ENCODE data around the gene ZDHHC14.

The ZDHHC14 gene

DNA sequence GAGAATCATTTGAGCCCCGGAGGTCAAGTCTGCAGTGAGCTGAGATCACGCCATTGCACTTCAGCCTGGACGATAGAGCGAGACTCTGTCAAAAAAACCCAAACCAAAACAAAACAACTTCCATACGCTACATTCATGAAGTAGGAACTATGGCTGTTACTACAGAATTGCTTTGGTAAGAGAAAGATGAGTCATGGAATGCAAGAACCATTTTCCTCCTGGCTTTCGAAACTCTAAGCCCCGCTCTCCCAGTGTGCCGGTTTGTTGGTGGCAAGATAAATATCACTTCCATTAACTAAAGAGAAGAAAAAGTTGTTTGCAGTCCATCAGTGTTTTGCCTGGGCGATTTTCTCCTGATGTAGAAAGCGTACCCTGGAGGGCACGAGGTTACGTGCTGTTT, 61.3 kb downstream of the ZDHHC14 start:
- no peak for TF ChIP-seq EZH2phosphoT487 (IDR thresholded peaks at IDR 0.05; ENCODE audit: borderline replicate concordance, low read length)
- TF ChIP-seq, protein P1, sequence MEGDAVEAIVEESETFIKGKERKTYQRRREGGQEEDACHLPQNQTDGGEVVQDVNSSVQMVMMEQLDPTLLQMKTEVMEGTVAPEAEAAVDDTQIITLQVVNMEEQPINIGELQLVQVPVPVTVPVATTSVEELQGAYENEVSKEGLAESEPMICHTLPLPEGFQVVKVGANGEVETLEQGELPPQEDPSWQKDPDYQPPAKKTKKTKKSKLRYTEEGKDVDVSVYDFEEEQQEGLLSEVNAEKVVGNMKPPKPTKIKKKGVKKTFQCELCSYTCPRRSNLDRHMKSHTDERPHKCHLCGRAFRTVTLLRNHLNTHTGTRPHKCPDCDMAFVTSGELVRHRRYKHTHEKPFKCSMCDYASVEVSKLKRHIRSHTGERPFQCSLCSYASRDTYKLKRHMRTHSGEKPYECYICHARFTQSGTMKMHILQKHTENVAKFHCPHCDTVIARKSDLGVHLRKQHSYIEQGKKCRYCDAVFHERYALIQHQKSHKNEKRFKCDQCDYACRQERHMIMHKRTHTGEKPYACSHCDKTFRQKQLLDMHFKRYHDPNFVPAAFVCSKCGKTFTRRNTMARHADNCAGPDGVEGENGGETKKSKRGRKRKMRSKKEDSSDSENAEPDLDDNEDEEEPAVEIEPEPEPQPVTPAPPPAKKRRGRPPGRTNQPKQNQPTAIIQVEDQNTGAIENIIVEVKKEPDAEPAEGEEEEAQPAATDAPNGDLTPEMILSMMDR (IDR thresholded peaks at IDR 0.05; ENCODE audit: low read depth, low read length, poor library complexity, severe bottlenecking) = no peak
- no peak overlapping the region for H3K4me2 ChIP-seq (ENCODE audit: low read length)

DNA sequence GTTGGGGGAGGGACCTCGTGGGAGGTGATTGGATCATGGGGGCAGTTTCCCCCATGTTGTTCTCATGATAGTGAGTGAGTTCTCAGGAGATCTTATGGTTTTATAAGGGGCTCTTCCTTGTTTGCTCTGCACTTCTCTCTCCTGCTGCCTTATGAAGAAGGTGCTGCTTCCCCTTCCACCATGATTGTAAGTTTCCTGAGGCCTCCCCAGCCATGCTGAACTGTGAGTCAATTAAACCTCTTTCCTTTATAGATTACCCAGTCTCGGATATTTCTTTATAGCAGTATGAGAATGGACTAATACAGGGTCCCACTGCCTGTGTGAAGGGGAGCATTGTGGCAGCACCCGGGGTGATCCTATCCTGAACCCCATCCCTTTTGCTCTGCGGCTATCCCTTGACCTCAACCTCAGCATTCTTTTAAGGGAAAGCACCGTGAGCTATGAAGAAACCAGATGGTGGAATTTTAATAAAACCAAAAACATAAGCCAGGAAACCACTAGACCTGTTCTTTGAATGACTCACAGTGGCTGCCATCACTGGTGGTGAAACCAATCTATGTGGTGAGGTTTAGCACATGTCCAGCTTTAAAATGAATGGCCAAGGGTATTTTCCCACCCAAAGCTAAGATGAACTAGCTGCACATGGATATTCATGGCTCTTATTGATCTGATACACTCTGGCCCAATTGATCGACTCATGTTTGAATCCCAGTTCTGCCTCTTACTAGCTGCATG, 62.2 kb downstream of the ZDHHC14 start:
- TF ChIP-seq, protein P1 (IDR thresholded peaks at IDR 0.05; ENCODE audit: low read depth, low read length, poor library complexity, severe bottlenecking) = no peak
- TF ChIP-seq EZH2phosphoT487 (IDR thresholded peaks at IDR 0.05; ENCODE audit: borderline replicate concordance, low read length) = no peak
- H3K9me2 ChIP-seq (replicated peaks; ENCODE audit: control insufficient read depth, low read length) = no peaks in the 10 kb centered on the region
- H3K4me1 ChIP-seq (ENCODE audit: control insufficient read depth, low read length) = no peaks in the 10 kb centered on the region
- H3K4me2 ChIP-seq (ENCODE audit: low read length) = no peak overlapping the region
- H3K27me3 ChIP-seq (ENCODE audit: control insufficient read depth, low read length) = no peaks in the 10 kb centered on the region
- no peaks in the 10 kb centered on the region for H3K36me3 ChIP-seq (ENCODE audit: control insufficient read depth, low read length)
- H4K20me1 ChIP-seq (ENCODE audit: control insufficient read depth, insufficient read depth, low read depth, low read length) = no peaks in the 10 kb centered on the region
- H3K79me2 ChIP-seq (ENCODE audit: control insufficient read depth, low read length) = no peaks in the 10 kb centered on the region
- no peak overlapping the region for H3K27ac ChIP-seq (ENCODE audit: low read depth, low read length)
- no peaks in the 10 kb centered on the region for H3F3A ChIP-seq (ENCODE audit: control insufficient read depth, insufficient read depth)
- no peaks in the 10 kb centered on the region for H3K9me3 ChIP-seq (ENCODE audit: control insufficient read depth, insufficient read depth, low read length)
- no peak overlapping the region for H3K4me3 ChIP-seq (ENCODE audit: low read length)

More for the DNA sequence above, 61.3 kb downstream of the ZDHHC14 start:
- no peaks in the 10 kb centered on the region for H3F3A ChIP-seq (ENCODE audit: control insufficient read depth, insufficient read depth)
- H3K4me3 ChIP-seq (ENCODE audit: low read length) = no peak overlapping the region
- H3K27ac ChIP-seq (ENCODE audit: low read depth, low read length) = no peak overlapping the region
- H3K79me2 ChIP-seq (ENCODE audit: control insufficient read depth, low read length) = no peaks in the 10 kb centered on the region
- no peaks in the 10 kb centered on the region for H3K36me3 ChIP-seq (ENCODE audit: control insufficient read depth, low read length)
- no peaks in the 10 kb centered on the region for H3K4me1 ChIP-seq (ENCODE audit: control insufficient read depth, low read length)
- H4K20me1 ChIP-seq (ENCODE audit: control insufficient read depth, insufficient read depth, low read depth, low read length) = no peaks in the 10 kb centered on the region
- H3K27me3 ChIP-seq (ENCODE audit: control insufficient read depth, low read length) = no peaks in the 10 kb centered on the region
- no peaks in the 10 kb centered on the region for H3K9me3 ChIP-seq (ENCODE audit: control insufficient read depth, insufficient read depth, low read length)
- H3K9me2 ChIP-seq (replicated peaks; ENCODE audit: control insufficient read depth, low read length) = no peaks in the 10 kb centered on the region

- Histone ChIP-seq H3K36me3 (ENCODE audit: control insufficient read depth, low read length) (no peaks in the 10 kb centered on the region), H3F3A (ENCODE audit: control insufficient read depth, insufficient read depth) (no peaks in the 10 kb centered on the region), H4K20me1 (ENCODE audit: control insufficient read depth, insufficient read depth, low read depth, low read length) (no peaks in the 10 kb centered on the region), H3K27me3 (ENCODE audit: control insufficient read depth, low read length) (no peaks in the 10 kb centered on the region), H3K79me2 (ENCODE audit: control insufficient read depth, low read length) (no peaks in the 10 kb centered on the region), H3K4me3 (ENCODE audit: low read length) (no peak overlapping the region), H3K4me2 (ENCODE audit: low read length) (no peak overlapping the region), H3K9me2 (replicated peaks; ENCODE audit: control insufficient read depth, low read length) (no peaks in the 10 kb centered on the region), H3K9me3 (ENCODE audit: control insufficient read depth, insufficient read depth, low read length) (no peaks in the 10 kb centered on the region), H3K4me1 (ENCODE audit: control insufficient read depth, low read length) (no peaks in the 10 kb centered on the region), H3K27ac (ENCODE audit: low read depth, low read length) (no peak overlapping the region)
- TF ChIP-seq, protein P1 (IDR thresholded peaks at IDR 0.05; ENCODE audit: low read depth, low read length, poor library complexity, severe bottlenecking) = no peak
- TF ChIP-seq EZH2phosphoT487 (IDR thresholded peaks at IDR 0.05; ENCODE audit: borderline replicate concordance, low read length) = no peak
Measured at GRCh38 chr6:157445277-157446009, 64.5 kb downstream of the ZDHHC14 start.
